HUDEP-2 (cell line): ENCODE data around the gene KDM3A.

Source experiments
- DNase-seq, 76 experiments: peaks; one replicate each; lab custom pipeline; 2025; ENCODE audit not compliant: unreplicated experiment in 76 of 76; lab: John Stamatoyannopoulos, UW

The KDM3A gene

GRCh38 chr2:86434290-86434689 is 6.9 kb upstream of the KDM3A start:
- DNase-seq = no peak

GRCh38 chr2:86435531-86435930 is 5.6 kb upstream of the KDM3A start:
- no peak for DNase-seq

- no peak for DNase-seq
Measured at GRCh38 chr2:86436328-86436727, 4.8 kb upstream of the KDM3A start.

GRCh38 chr2:86439879-86440630 is 1.1 kb upstream of the KDM3A start:
- no peak for DNase-seq

GRCh38 chr2:86441392-86441881 is 266 bp downstream of the KDM3A start:
- DNase-seq = peak in 2 of 76 experiments; percentile 38 to 46

- DNase-seq = peak in 38 of 76 experiments; percentile 1 to 49 (median 28)
Measured at GRCh38 chr2:86441882-86442641, 891 bp downstream of the KDM3A start.

GRCh38 chr2:86442642-86443005 is 1.5 kb downstream of the KDM3A start:
- DNase-seq = peak in 72 of 76 experiments; percentile 5 to 87 (median 62)

- DNase-seq = no peak
Measured at GRCh38 chr2:86443631-86444350, 2.6 kb downstream of the KDM3A start.

GRCh38 chr2:86445436-86445835 is 4.3 kb downstream of the KDM3A start:
- no peak for DNase-seq

- no peak for DNase-seq
Measured at GRCh38 chr2:86446060-86446459, 4.9 kb downstream of the KDM3A start.

GRCh38 chr2:86453836-86454235 is 12.7 kb downstream of the KDM3A start:
- peak in 71 of 76 experiments; percentile 2 to 87 (median 62) for DNase-seq

GRCh38 chr2:86454238-86454637 is 13.1 kb downstream of the KDM3A start:
- peak in 1 of 76 experiments; percentile 2 for DNase-seq

GRCh38 chr2:86455181-86455580 is 14.0 kb downstream of the KDM3A start:
- no peak for DNase-seq

- no peak for DNase-seq
Measured at GRCh38 chr2:86461042-86461743, 20.0 kb downstream of the KDM3A start.

GRCh38 chr2:86464652-86465051 is 23.5 kb downstream of the KDM3A start:
- no peak for DNase-seq

GRCh38 chr2:86466306-86466705 is 25.1 kb downstream of the KDM3A start:
- no peak for DNase-seq

- no peak for DNase-seq
Measured at GRCh38 chr2:86468162-86469033, 27.2 kb downstream of the KDM3A start.

- no peak for DNase-seq
Measured at GRCh38 chr2:86470890-86471289, 29.7 kb downstream of the KDM3A start.

GRCh38 chr2:86471637-86472036 is 30.5 kb downstream of the KDM3A start:
- DNase-seq = no peak

- DNase-seq = no peak
Measured at GRCh38 chr2:86476092-86476491, 34.9 kb downstream of the KDM3A start.
